Measurements from ENCODE around the gene C16orf54.
"Not testable (repeated sequence)": the region's sequence is repeated elsewhere in the genome, so short reads cannot be mapped to it uniquely, and the experiment has no call there.

GRCh38 chr16:29731768-29732601 is 13.8 kb downstream of the C16orf54 start:
- not testable (repeated sequence) for TF ChIP-seq CTCF, POLR2AphosphoS5, POLR2A, EP300 (IDR thresholded peaks at IDR 0.05)

Measured in sigmoid colon (tissue), 4 donors.